Loucy (cell line): Measurements from ENCODE around the gene TUFT1.

ENCODE experiments used
- EZH2phosphoT487 ChIP-seq: fragments of 200-600 bp; IDR thresholded peaks from 2 replicates; pipeline ENCODE4 v1.6.1; 2018; ENCODE audit warnings: antibody characterized with exemption, mild to moderate bottlenecking, moderate library complexity, borderline replicate concordance
- TF ChIP-seq, protein P1 (sequence below): fragments of 200-600 bp; sonication (generic); conservative IDR thresholded peaks from 2 replicates; pipeline ENCODE4 v1.5.1; 2014; ENCODE audit warnings: mild to moderate bottlenecking, antibody characterized with exemption, low read length

DNA sequence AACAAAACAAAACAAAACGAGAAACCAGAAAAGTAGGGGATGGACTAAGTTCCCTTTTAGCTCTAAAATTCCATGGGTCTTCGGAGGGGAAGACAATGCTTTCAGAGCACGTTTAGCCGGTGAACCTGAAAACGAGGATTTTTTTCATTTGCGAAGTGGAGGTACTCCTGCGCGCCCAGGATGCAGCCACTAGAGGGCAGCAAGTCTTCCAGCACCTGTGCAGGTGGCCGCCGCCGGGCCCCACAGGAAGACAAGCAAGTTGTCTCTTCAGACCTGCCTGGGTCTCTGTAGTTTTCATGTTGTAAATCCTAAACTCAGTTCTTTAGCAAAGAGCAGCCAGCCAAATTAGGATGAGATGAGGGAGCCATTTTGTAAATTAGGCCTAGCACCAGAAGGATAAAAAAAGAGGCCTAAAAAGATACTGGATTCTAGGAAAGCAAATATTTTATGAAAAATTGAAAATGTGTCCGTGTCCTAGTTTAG lies 54.1 kb downstream of the TUFT1 start:
- TF ChIP-seq, protein P1, sequence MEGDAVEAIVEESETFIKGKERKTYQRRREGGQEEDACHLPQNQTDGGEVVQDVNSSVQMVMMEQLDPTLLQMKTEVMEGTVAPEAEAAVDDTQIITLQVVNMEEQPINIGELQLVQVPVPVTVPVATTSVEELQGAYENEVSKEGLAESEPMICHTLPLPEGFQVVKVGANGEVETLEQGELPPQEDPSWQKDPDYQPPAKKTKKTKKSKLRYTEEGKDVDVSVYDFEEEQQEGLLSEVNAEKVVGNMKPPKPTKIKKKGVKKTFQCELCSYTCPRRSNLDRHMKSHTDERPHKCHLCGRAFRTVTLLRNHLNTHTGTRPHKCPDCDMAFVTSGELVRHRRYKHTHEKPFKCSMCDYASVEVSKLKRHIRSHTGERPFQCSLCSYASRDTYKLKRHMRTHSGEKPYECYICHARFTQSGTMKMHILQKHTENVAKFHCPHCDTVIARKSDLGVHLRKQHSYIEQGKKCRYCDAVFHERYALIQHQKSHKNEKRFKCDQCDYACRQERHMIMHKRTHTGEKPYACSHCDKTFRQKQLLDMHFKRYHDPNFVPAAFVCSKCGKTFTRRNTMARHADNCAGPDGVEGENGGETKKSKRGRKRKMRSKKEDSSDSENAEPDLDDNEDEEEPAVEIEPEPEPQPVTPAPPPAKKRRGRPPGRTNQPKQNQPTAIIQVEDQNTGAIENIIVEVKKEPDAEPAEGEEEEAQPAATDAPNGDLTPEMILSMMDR: peak; percentile 98
- TF ChIP-seq EZH2phosphoT487: no peak
